ENCODE data around the gene GAS2L2. TPM values are rescaled to one million over a fixed set of nuclear protein-coding genes. Genes with fewer than 3 reads are reported as not detected.
"Not testable (repeated sequence)": the region's sequence is repeated elsewhere in the genome, so short reads cannot be mapped to it uniquely, and the experiment has no call there.

GAS2L2 gene
- total RNA-seq, 1 experiment from 2014 or later = not detected

- no peak for DNase-seq
- no peaks in the 10 kb centered on the region; the same call in 1 of the 2 replicates for H3K27me3 ChIP-seq
- no peaks in the 10 kb centered on the region for H3K9me3 ChIP-seq
- no peaks in the 10 kb centered on the region for H3K36me3 ChIP-seq
- H3K4me3 ChIP-seq = no peak within 1 kb of the TSS
Measured at GRCh38 chr17:35760587-35760986, 7.5 kb upstream of the GAS2L2 start, which contains the start of gene C17orf50. Gene C17orf50, plus strand, starts transcription at chr17:35760887. Its CDS starts 55 bp downstream, at chr17:35760942.

GRCh38 chr17:35757243-35757642 lies 4.2 kb upstream of the GAS2L2 start:
- no peak overlapping the region for H3K4me3 ChIP-seq
- no peaks in the 10 kb centered on the region for H3K36me3 ChIP-seq
- H3K9me3 ChIP-seq = no peaks in the 10 kb centered on the region
- no peaks in the 10 kb centered on the region for H3K27me3 ChIP-seq
- no peak for DNase-seq

GRCh38 chr17:35752471-35752870 lies 568 bp downstream of the GAS2L2 start:
- no peaks in the 10 kb centered on the region for H3K9me3 ChIP-seq
- DNase-seq = no peak
- no peak overlapping the region for H3K4me3 ChIP-seq
- peaks cover 10% of the 10 kb centered on the region; the same call in 1 of the 2 replicates for H3K27me3 ChIP-seq
- H3K36me3 ChIP-seq = no peaks in the 10 kb centered on the region

GRCh38 chr17:35751541-35751940 lies 1.5 kb downstream of the GAS2L2 start:
- not testable (repeated sequence) for H3K36me3 ChIP-seq, H3K4me3 ChIP-seq, DNase-seq, H3K9me3 ChIP-seq
- peaks cover 10% of the 10 kb centered on the region; the same call in 1 of the 2 replicates for H3K27me3 ChIP-seq

GRCh38 chr17:35750526-35751395 lies 2.3 kb downstream of the GAS2L2 start:
- no peak for DNase-seq
- Histone ChIP-seq H3K36me3 (no peaks in the 10 kb centered on the region), H3K27me3 (peaks cover 10% of the 10 kb centered on the region; the same call in 1 of the 2 replicates), H3K9me3 (no peaks in the 10 kb centered on the region), H3K4me3 (no peak overlapping the region)

- peak; percentile 13 for DNase-seq
- peaks cover 10% of the 10 kb centered on the region; the same call in 1 of the 2 replicates for H3K27me3 ChIP-seq
- H3K4me3 ChIP-seq = no peak overlapping the region
- H3K36me3 ChIP-seq = no peaks in the 10 kb centered on the region
- H3K9me3 ChIP-seq = no peaks in the 10 kb centered on the region
Measured at GRCh38 chr17:35749560-35750412, 3.3 kb downstream of the GAS2L2 start.

- Histone ChIP-seq H3K9me3 (no peaks in the 10 kb centered on the region), H3K27me3 (peaks cover 10% of the 10 kb centered on the region; the same call in 1 of the 2 replicates), H3K36me3 (no peaks in the 10 kb centered on the region), H3K4me3 (no peak overlapping the region)
- no peak for DNase-seq
Measured at GRCh38 chr17:35748979-35749378, 4.1 kb downstream of the GAS2L2 start.

- peaks cover 14% of the 10 kb centered on the region for H3K27me3 ChIP-seq
- no peaks in the 10 kb centered on the region for H3K36me3 ChIP-seq
- DNase-seq = peak; percentile 22
- no peaks in the 10 kb centered on the region for H3K9me3 ChIP-seq
- H3K4me3 ChIP-seq = no peak overlapping the region
Measured at GRCh38 chr17:35748341-35748841, 4.6 kb downstream of the GAS2L2 start.

GRCh38 chr17:35747540-35748017 lies 5.5 kb downstream of the GAS2L2 start:
- no peak overlapping the region for H3K4me3 ChIP-seq
- DNase-seq = peak; percentile 59
- no peaks in the 10 kb centered on the region for H3K36me3 ChIP-seq
- no peaks in the 10 kb centered on the region for H3K9me3 ChIP-seq
- H3K27me3 ChIP-seq = peaks cover 18% of the 10 kb centered on the region

- Histone ChIP-seq H3K9me3 (no peaks in the 10 kb centered on the region), H3K36me3 (no peaks in the 10 kb centered on the region), H3K27me3 (peaks cover 24% of the 10 kb centered on the region), H3K4me3 (no peak overlapping the region)
- no peak for DNase-seq
Measured at GRCh38 chr17:35745749-35746320, 7.2 kb downstream of the GAS2L2 start.

GRCh38 chr17:35745246-35745645 lies 7.8 kb downstream of the GAS2L2 start:
- Histone ChIP-seq H3K27me3 (peaks cover 23% of the 10 kb centered on the region), H3K36me3 (no peaks in the 10 kb centered on the region), H3K9me3 (no peaks in the 10 kb centered on the region), H3K4me3 (no peak overlapping the region)
- DNase-seq = no peak

GRCh38 chr17:35744830-35745229 lies 8.2 kb downstream of the GAS2L2 start:
- DNase-seq = no peak
- peaks cover 24% of the 10 kb centered on the region for H3K27me3 ChIP-seq

GRCh38 chr17:35743626-35744328 lies 9.3 kb downstream of the GAS2L2 start:
- Histone ChIP-seq H3K27me3 (peaks cover 16% of the 10 kb centered on the region), H3K36me3 (no peaks in the 10 kb centered on the region), H3K9me3 (no peaks in the 10 kb centered on the region), H3K4me3 (no peak overlapping the region)
- DNase-seq = peak; percentile 36

More at GRCh38 chr17:35744830-35745229, 8.2 kb downstream of the GAS2L2 start:
- Histone ChIP-seq H3K4me3 (no peak overlapping the region), H3K36me3 (no peaks in the 10 kb centered on the region), H3K9me3 (no peaks in the 10 kb centered on the region)

- DNase-seq = no peak
- Histone ChIP-seq H3K4me3 (no peak overlapping the region), H3K9me3 (no peaks in the 10 kb centered on the region), H3K36me3 (no peaks in the 10 kb centered on the region), H3K27me3 (peaks cover 20% of the 10 kb centered on the region)
Measured at GRCh38 chr17:35742896-35743477, 10.1 kb downstream of the GAS2L2 start.

GRCh38 chr17:35742496-35742895 lies 10.5 kb downstream of the GAS2L2 start:
- no peak overlapping the region for H3K4me3 ChIP-seq
- peaks cover 20% of the 10 kb centered on the region for H3K27me3 ChIP-seq
- DNase-seq = no peak
- H3K36me3 ChIP-seq = no peaks in the 10 kb centered on the region
- H3K9me3 ChIP-seq = no peaks in the 10 kb centered on the region
